Measurements from ENCODE around the gene LHX3.
"Not testable (repeated sequence)": the region's sequence is repeated elsewhere in the genome, so short reads cannot be mapped to it uniquely, and the experiment has no call there.

The LHX3 gene

GRCh38 chr9:136241542-136241941, 36.6 kb upstream of the LHX3 start:
- no peak for DNase-seq (ENCODE audit: low spot score)

GRCh38 chr9:136240941-136241340, 36.0 kb upstream of the LHX3 start:
- no peak for DNase-seq (ENCODE audit: low spot score)

GRCh38 chr9:136239983-136240330, 35.0 kb upstream of the LHX3 start:
- no peak for DNase-seq (ENCODE audit: low spot score)

GRCh38 chr9:136239135-136239982, 34.4 kb upstream of the LHX3 start:
- no peak for DNase-seq (ENCODE audit: low spot score)

- no peak for DNase-seq (ENCODE audit: low spot score)
Observed at GRCh38 chr9:136238342-136238732, 33.4 kb upstream of the LHX3 start.

- DNase-seq (ENCODE audit: low spot score): no peak
Observed at GRCh38 chr9:136237486-136238341, 32.8 kb upstream of the LHX3 start.

GRCh38 chr9:136236471-136237410, 31.8 kb upstream of the LHX3 start:
- DNase-seq (ENCODE audit: low spot score): not testable (repeated sequence)

- DNase-seq (ENCODE audit: low spot score): no peak
Observed at GRCh38 chr9:136235709-136236455, 31.0 kb upstream of the LHX3 start.

GRCh38 chr9:136235171-136235570, 30.2 kb upstream of the LHX3 start:
- no peak for DNase-seq (ENCODE audit: low spot score)

GRCh38 chr9:136234597-136234996, 29.7 kb upstream of the LHX3 start:
- DNase-seq (ENCODE audit: low spot score): no peak

GRCh38 chr9:136233868-136234267, 28.9 kb upstream of the LHX3 start:
- DNase-seq (ENCODE audit: low spot score): no peak

GRCh38 chr9:136233411-136233810, 28.5 kb upstream of the LHX3 start:
- DNase-seq (ENCODE audit: low spot score): no peak

GRCh38 chr9:136232969-136233368, 28.0 kb upstream of the LHX3 start:
- DNase-seq (ENCODE audit: low spot score): no peak

- DNase-seq (ENCODE audit: low spot score): no peak
Observed at GRCh38 chr9:136231478-136232297, 26.8 kb upstream of the LHX3 start.

- no peak for DNase-seq (ENCODE audit: low spot score)
Observed at GRCh38 chr9:136230773-136231172, 25.8 kb upstream of the LHX3 start.

GRCh38 chr9:136230365-136230764, 25.4 kb upstream of the LHX3 start:
- no peak for DNase-seq (ENCODE audit: low spot score)

- DNase-seq (ENCODE audit: low spot score): no peak
Observed at GRCh38 chr9:136229096-136230065, 24.5 kb upstream of the LHX3 start.

GRCh38 chr9:136228107-136228875, 23.4 kb upstream of the LHX3 start:
- DNase-seq (ENCODE audit: low spot score): no peak
